GM12865 (cell line): Measurements from ENCODE around the gene C19orf47.

Experiments
- DNase-seq: peaks from one replicate; pipeline ENCODE4 v3.0.0; 2010; ENCODE audit warnings: low read depth
- H3K4me3 ChIP-seq: 2 replicates; pipeline ENCODE4 v1.5.1; 2011; ENCODE audit warnings: mild to moderate bottlenecking, low read depth, low read length, control low read depth
- CTCF ChIP-seq: IDR thresholded peaks from 2 replicates; pipeline ENCODE4 v1.5.1; 2011; ENCODE audit warnings: low read length, control low read depth, low read depth, inconsistent platforms; ENCODE audit not compliant: insufficient read depth; ENCODE audit errors: missing control alignments

Gene C19orf47

DNA sequence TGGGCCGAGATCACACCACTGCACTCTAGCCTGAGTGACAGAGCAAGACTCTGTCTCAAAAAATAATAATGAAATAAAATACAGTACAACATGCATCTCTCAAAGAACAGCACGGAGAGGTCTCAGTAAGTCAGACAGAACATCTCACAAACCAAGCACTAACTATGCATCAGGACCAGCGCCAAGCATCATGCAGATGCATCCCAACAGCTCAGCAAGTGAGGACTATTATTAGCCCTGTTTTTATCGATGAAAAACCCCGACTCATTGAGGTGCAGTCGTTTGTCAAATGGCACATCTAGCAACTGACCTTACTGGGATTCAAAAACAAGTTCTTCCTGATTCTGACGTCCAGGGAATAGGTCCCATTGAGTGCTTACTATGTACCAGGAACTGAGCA, 3.8 kb downstream of the C19orf47 start:
- no peak overlapping the region for H3K4me3 ChIP-seq
- no peak for DNase-seq
- TF ChIP-seq CTCF: no peak

- no peak for TF ChIP-seq CTCF
- DNase-seq: no peak
- no peak overlapping the region for H3K4me3 ChIP-seq
These were observed 5.4 kb downstream of the C19orf47 start for GRCh38 chr19:40342644-40343311.

GRCh38 chr19:40341601-40342482, 6.4 kb downstream of the C19orf47 start:
- DNase-seq: no peak
- no peak for TF ChIP-seq CTCF
- no peak overlapping the region for H3K4me3 ChIP-seq

DNA sequence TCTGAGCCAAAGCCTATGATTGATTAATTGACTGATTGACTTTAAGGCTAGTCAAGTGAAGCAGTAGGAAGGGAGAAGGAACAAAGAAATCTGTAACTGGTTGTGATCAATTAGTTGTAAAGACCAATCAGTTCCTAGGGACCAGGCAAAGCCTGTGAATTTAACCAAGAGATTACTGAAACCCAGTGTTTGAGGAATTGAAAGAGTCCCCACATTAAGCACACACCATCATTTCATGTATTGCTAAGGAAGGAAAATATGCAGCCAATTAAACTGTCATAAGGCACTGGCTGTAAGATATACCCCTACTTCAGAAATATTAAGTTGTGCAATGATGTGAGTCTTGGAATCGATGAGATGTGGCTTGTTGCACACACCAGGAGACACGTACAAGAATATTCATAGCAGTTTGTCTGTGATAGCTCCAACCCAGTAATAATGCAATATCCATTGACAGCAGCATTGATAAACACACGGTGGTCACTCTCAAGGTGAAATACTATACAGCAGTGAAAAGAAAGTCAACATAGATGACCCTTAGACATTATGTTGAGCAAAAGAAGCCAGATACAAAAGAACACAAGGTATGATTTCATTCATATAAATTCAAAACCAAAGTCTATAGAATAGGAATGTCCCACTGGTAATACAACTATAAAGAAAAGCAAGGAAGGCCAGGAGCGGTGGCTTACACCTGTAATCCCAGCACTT, 9.0 kb downstream of the C19orf47 start:
- TF ChIP-seq CTCF: no peak
- DNase-seq: no peak
- no peak overlapping the region for H3K4me3 ChIP-seq

DNA sequence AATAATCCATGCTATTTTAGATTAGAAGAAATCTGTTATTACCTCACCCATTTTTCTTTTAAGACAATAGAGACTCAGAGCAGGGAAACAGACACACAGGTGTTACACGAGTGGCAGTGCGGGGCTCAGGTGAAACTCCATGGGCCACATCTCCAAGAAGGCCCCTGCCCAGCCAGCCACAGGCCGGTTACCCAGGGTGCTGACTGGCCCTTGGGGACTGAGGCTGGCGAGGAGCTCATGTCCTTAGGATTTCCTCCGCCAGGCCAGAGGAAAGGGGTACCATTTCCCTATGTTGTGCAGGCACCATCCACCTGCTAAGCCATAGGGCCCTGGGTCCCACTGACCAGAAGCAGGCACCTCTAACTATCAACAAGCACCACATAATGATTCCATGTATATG, 10.6 kb downstream of the C19orf47 start:
- H3K4me3 ChIP-seq: no peak overlapping the region
- TF ChIP-seq CTCF: no peak
- no peak for DNase-seq

GRCh38 chr19:40337107-40337506, 11.1 kb downstream of the C19orf47 start:
- H3K4me3 ChIP-seq: no peak overlapping the region
- DNase-seq: no peak
- TF ChIP-seq CTCF: no peak
